Measurements from ENCODE around the gene APOLD1.
A peak's percentile ranks its signal among the peaks of the same experiment; 100 is the strongest.

APOLD1 gene

DNA sequence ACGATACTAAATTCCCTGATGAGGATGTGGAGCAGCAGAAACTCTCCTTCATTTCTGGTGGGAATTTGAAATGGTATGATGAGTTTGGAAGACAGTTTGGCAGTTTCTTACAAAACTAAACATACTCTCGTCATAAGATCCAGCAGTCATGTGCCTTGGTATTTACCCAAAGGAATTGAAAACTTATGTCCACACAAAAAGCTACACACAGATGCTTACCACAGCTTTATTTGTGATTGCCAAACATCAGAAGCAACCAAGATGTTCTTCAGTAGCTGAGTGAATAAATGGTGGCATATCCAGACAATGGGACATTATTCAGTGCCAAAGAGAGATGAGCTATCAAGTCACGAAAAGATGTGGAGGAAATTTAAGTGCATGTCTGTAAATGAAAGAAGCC is 10.7 kb upstream of the APOLD1 start:
- Histone ChIP-seq H3K4me3 (ENCODE audit: severe bottlenecking) (no peak overlapping the region), H3K4me1 (ENCODE audit: insufficient read depth, poor library complexity, severe bottlenecking) (peaks cover 2% of the 10 kb centered on the region), H3K27ac (ENCODE audit: poor library complexity, severe bottlenecking) (no peak overlapping the region), H3K27me3 (ENCODE audit: insufficient read depth, poor library complexity, severe bottlenecking) (no peaks in the 10 kb centered on the region), H3K9me3 (ENCODE audit: severe bottlenecking) (no peaks in the 10 kb centered on the region), H3K36me3 (ENCODE audit: low read depth) (no peaks in the 10 kb centered on the region)
- ATAC-seq (ENCODE audit: low read depth) (no peak), DNase-seq (ENCODE audit: low spot score) (no peak)
- TF ChIP-seq CTCF (IDR thresholded peaks at IDR 0.05; ENCODE audit: poor library complexity, severe bottlenecking) = no peak

- ATAC-seq (ENCODE audit: low read depth) = peak; percentile 87
Observed at GRCh38 chr12:12776261-12776660, 9.2 kb upstream of the APOLD1 start.

DNA sequence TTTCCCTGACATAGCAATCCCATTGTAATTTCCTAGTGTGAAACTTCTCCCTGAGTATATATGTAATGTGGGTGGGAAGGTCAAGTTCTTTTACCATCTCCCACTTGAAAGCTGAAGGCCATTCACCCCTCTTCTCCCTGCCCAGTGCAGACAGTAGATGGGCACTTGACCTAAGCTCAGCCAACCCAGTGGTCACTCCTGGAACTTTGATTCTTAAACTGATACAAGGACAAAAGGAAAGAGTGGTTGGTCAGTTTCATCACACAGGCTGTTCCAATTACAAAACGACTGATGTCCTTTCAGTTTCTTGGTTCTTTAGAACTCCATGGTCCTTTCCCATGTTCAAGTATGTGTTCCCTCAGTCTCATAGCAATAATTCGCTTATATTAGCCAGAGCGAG is 8.4 kb upstream of the APOLD1 start:
- no peak overlapping the region for H3K4me3 ChIP-seq (ENCODE audit: severe bottlenecking)
- H3K27ac ChIP-seq (ENCODE audit: poor library complexity, severe bottlenecking) = no peak overlapping the region
- DNase-seq (ENCODE audit: low spot score) = no peak
- no peaks in the 10 kb centered on the region for H3K9me3 ChIP-seq (ENCODE audit: severe bottlenecking)
- peaks cover 3% of the 10 kb centered on the region for H3K4me1 ChIP-seq (ENCODE audit: insufficient read depth, poor library complexity, severe bottlenecking)
- TF ChIP-seq CTCF (IDR thresholded peaks at IDR 0.05; ENCODE audit: poor library complexity, severe bottlenecking) = no peak
- no peaks in the 10 kb centered on the region for H3K36me3 ChIP-seq (ENCODE audit: low read depth)
- no peak for ATAC-seq (ENCODE audit: low read depth)
- H3K27me3 ChIP-seq (ENCODE audit: insufficient read depth, poor library complexity, severe bottlenecking) = no peaks in the 10 kb centered on the region

More at GRCh38 chr12:12776261-12776660, 9.2 kb upstream of the APOLD1 start:
- H3K9me3 ChIP-seq (ENCODE audit: severe bottlenecking) = no peaks in the 10 kb centered on the region
- no peak for TF ChIP-seq CTCF (IDR thresholded peaks at IDR 0.05; ENCODE audit: poor library complexity, severe bottlenecking)
- no peaks in the 10 kb centered on the region for H3K27me3 ChIP-seq (ENCODE audit: insufficient read depth, poor library complexity, severe bottlenecking)
- no peaks in the 10 kb centered on the region for H3K36me3 ChIP-seq (ENCODE audit: low read depth)
- H3K4me3 ChIP-seq (ENCODE audit: severe bottlenecking) = no peak overlapping the region
- no peak for DNase-seq (ENCODE audit: low spot score)
- peaks cover 3% of the 10 kb centered on the region for H3K4me1 ChIP-seq (ENCODE audit: insufficient read depth, poor library complexity, severe bottlenecking)
- no peak overlapping the region for H3K27ac ChIP-seq (ENCODE audit: poor library complexity, severe bottlenecking)

GRCh38 chr12:12779007-12779406 is 6.5 kb upstream of the APOLD1 start:
- no peaks in the 10 kb centered on the region for H3K27me3 ChIP-seq (ENCODE audit: insufficient read depth, poor library complexity, severe bottlenecking)
- H3K4me3 ChIP-seq (ENCODE audit: severe bottlenecking) = no peak overlapping the region
- no peaks in the 10 kb centered on the region for H3K9me3 ChIP-seq (ENCODE audit: severe bottlenecking)
- peaks cover 3% of the 10 kb centered on the region for H3K4me1 ChIP-seq (ENCODE audit: insufficient read depth, poor library complexity, severe bottlenecking)
- H3K36me3 ChIP-seq (ENCODE audit: low read depth) = no peaks in the 10 kb centered on the region
- TF ChIP-seq CTCF (IDR thresholded peaks at IDR 0.05; ENCODE audit: poor library complexity, severe bottlenecking) = no peak
- H3K27ac ChIP-seq (ENCODE audit: poor library complexity, severe bottlenecking) = no peak overlapping the region
- no peak for DNase-seq (ENCODE audit: low spot score)
- ATAC-seq (ENCODE audit: low read depth) = no peak

GRCh38 chr12:12779529-12779928 is 5.9 kb upstream of the APOLD1 start:
- Histone ChIP-seq H3K27me3 (ENCODE audit: insufficient read depth, poor library complexity, severe bottlenecking) (no peaks in the 10 kb centered on the region), H3K9me3 (ENCODE audit: severe bottlenecking) (no peaks in the 10 kb centered on the region), H3K36me3 (ENCODE audit: low read depth) (no peaks in the 10 kb centered on the region), H3K4me3 (ENCODE audit: severe bottlenecking) (no peak overlapping the region), H3K27ac (ENCODE audit: poor library complexity, severe bottlenecking) (no peak overlapping the region), H3K4me1 (ENCODE audit: insufficient read depth, poor library complexity, severe bottlenecking) (peaks cover 3% of the 10 kb centered on the region)
- DNase-seq (ENCODE audit: low spot score) (no peak), ATAC-seq (ENCODE audit: low read depth) (peak; percentile 86)
- TF ChIP-seq CTCF (IDR thresholded peaks at IDR 0.05; ENCODE audit: poor library complexity, severe bottlenecking) = no peak

Data from RWPE2 (cell line).